Gastrocnemius medialis (tissue), 4 donors: ENCODE results near the gene WWOX. TPM values are rescaled to one million over a fixed set of nuclear protein-coding genes. Genes with fewer than 3 reads are reported as not detected.

ENCODE experiments used
- ATAC-seq, 2 donors: fragments of 150-250 bp; one replicate each; pipeline ENCODE4 v1.9.1; 2016
- DNase-seq, 2 donors: peaks; one replicate each; pipeline ENCODE4 v3.0.0-alpha.2; 2019
- H3K27ac ChIP-seq, 4 donors: fragments of 200-600 bp; sonication (generic); 1 replicate in 1 of 4; 2 replicates in 3 of 4; pipeline ENCODE4 v1.5.1; 2016 to 2018; ENCODE audit warnings: mild to moderate bottlenecking in 2 of 4, moderate library complexity in 1 of 4
- H3K27me3 ChIP-seq, 3 donors: fragments of 200-600 bp; sonication (generic) in 2 of 3; 1 replicate in 1 of 3; 2 replicates in 2 of 3; pipeline versions ENCODE4 v1.5.1 to v1.6.0; 2016 to 2019; ENCODE audit warnings: mild to moderate bottlenecking in 1 of 3, moderate library complexity in 1 of 3
- H3K36me3 ChIP-seq, 2 donors: fragments of 200-600 bp; sonication (generic) in 1 of 2; one replicate each; pipeline ENCODE4 v1.5.1; 2017 to 2018
- H3K4me1 ChIP-seq, 2 donors: fragments of 200-600 bp; sonication (generic) in 1 of 2; one replicate each; pipeline ENCODE4 v1.5.1; 2016 to 2017; ENCODE audit warnings: mild to moderate bottlenecking in 2 of 2
- H3K4me3 ChIP-seq, 4 donors: fragments of 200-600 bp; sonication (generic) in 3 of 4; 1 replicate in 1 of 4; 2 replicates in 3 of 4; pipeline ENCODE4 v1.5.1; 2016 to 2019; ENCODE audit warnings: mild to moderate bottlenecking in 2 of 4
- H3K9me3 ChIP-seq, 3 donors: fragments of 200-600 bp; sonication (generic) in 2 of 3; 1 replicate in 1 of 3; 2 replicates in 2 of 3; pipeline ENCODE4 v1.5.1; 2016 to 2019
- CTCF ChIP-seq, 5 experiments: fragments of 450-650 bp in 3 of 5; fragments of 200-600 bp in 2 of 5; sonication (generic) in 2 of 5; IDR thresholded peaks in 4 of 5; conservative IDR thresholded peaks in 1 of 5; 1 replicate in 4 of 5; 2 replicates in 1 of 5; pipeline ENCODE4 v1.5.1; 2016 to 2019; ENCODE audit warnings: antibody characterized with exemption in 5 of 5, mild to moderate bottlenecking in 3 of 5, moderate library complexity in 3 of 5
- POLR2A ChIP-seq, 2 donors: fragments of 450-650 bp; IDR thresholded peaks; one replicate each; pipeline ENCODE4 v1.6.1; 2017; ENCODE audit warnings: antibody characterized with exemption in 2 of 2, mild to moderate bottlenecking in 2 of 2, moderate library complexity in 2 of 2
- in situ Hi-C, 4 donors: fragments of 200-750 bp; cut with MboI; loops; one replicate each; pipeline versions ENCODE4 v1.15.0 to v1.8.0; 2017; ENCODE audit warnings: low sequenced_read_pairs in 4 of 4
- intact Hi-C: fragments of 100-400 bp; cut with DNase I; formaldehyde crosslinking; loops from one replicate; pipeline ENCODE4 v1.15.1; 2023; ENCODE audit warnings: low total_unique reads
- total RNA-seq, 4 donors: library from RNA; depleted of rRNA; stranded (reverse); fragments of >200 nt; gene quantifications; one replicate each; pipeline versions ENCODE4 v1.1.0 to v1.2.3, GENCODE V29; 2016

WWOX gene
- total RNA-seq, 4 donors from 2014 or later: 3.3 to 13.0 (median 6.0) TPM

GRCh38 chr16:79194291-79194690, 1094.8 kb downstream of the WWOX start:
- Histone ChIP-seq H3K9me3 (no peaks in the 10 kb centered on the region), H3K36me3 (no peaks in the 10 kb centered on the region), H3K4me1 (no peaks in the 10 kb centered on the region), H3K4me3 (no peak overlapping the region), H3K27ac (no peak overlapping the region), H3K27me3 (no peaks in the 10 kb centered on the region)
- in situ Hi-C loops (no loop called here), intact Hi-C loops (no loop called here)
- TF ChIP-seq CTCF (IDR thresholded peaks at IDR 0.05 in 4 of 5, conservative IDR thresholded peaks at IDR 0.05 in 1 of 5) (no peak), POLR2A (IDR thresholded peaks at IDR 0.05) (no peak)
- ATAC-seq (no peak), DNase-seq (no peak)

- DNase-seq (no peak), ATAC-seq (no peak)
- intact Hi-C loops: no loop called here
- Histone ChIP-seq H3K36me3 (no peaks in the 10 kb centered on the region), H3K27ac (no peak overlapping the region), H3K9me3 (no peaks in the 10 kb centered on the region), H3K27me3 (no peaks in the 10 kb centered on the region), H3K4me1 (no peaks in the 10 kb centered on the region), H3K4me3 (no peak overlapping the region)
- TF ChIP-seq POLR2A (IDR thresholded peaks at IDR 0.05): no peak
- TF ChIP-seq CTCF (IDR thresholded peaks at IDR 0.05 in 4 of 5, conservative IDR thresholded peaks at IDR 0.05 in 1 of 5): no peak
- in situ Hi-C loops: no loop called here
These were observed 1096.5 kb downstream of the WWOX start for GRCh38 chr16:79195938-79196337.

GRCh38 chr16:79201436-79201835, 1102.0 kb downstream of the WWOX start:
- intact Hi-C loops: no loop called here
- no peaks in the 10 kb centered on the region for H3K9me3 ChIP-seq
- TF ChIP-seq CTCF (IDR thresholded peaks at IDR 0.05 in 4 of 5, conservative IDR thresholded peaks at IDR 0.05 in 1 of 5) (no peak), POLR2A (IDR thresholded peaks at IDR 0.05) (no peak)
- H3K4me3 ChIP-seq: no peak overlapping the region
- ATAC-seq (no peak), DNase-seq (no peak)
- in situ Hi-C loops: no loop called here
- H3K4me1 ChIP-seq: no peaks in the 10 kb centered on the region
- no peaks in the 10 kb centered on the region for H3K27me3 ChIP-seq
- no peak overlapping the region for H3K27ac ChIP-seq
- no peaks in the 10 kb centered on the region for H3K36me3 ChIP-seq

- Histone ChIP-seq H3K4me1 (no peaks in the 10 kb centered on the region), H3K9me3 (no peaks in the 10 kb centered on the region), H3K27ac (no peak overlapping the region), H3K4me3 (no peak overlapping the region), H3K27me3 (no peaks in the 10 kb centered on the region), H3K36me3 (no peaks in the 10 kb centered on the region)
- ATAC-seq (no peak), DNase-seq (no peak)
- TF ChIP-seq CTCF (IDR thresholded peaks at IDR 0.05 in 4 of 5, conservative IDR thresholded peaks at IDR 0.05 in 1 of 5) (no peak), POLR2A (IDR thresholded peaks at IDR 0.05) (no peak)
- intact Hi-C loops (no loop called here), in situ Hi-C loops (no loop called here)
These were observed 1103.5 kb downstream of the WWOX start for GRCh38 chr16:79202977-79203376.

GRCh38 chr16:79204486-79204885, 1105.0 kb downstream of the WWOX start:
- TF ChIP-seq POLR2A (IDR thresholded peaks at IDR 0.05) (no peak), CTCF (IDR thresholded peaks at IDR 0.05 in 4 of 5, conservative IDR thresholded peaks at IDR 0.05 in 1 of 5) (no peak)
- no peaks in the 10 kb centered on the region for H3K27me3 ChIP-seq
- no peaks in the 10 kb centered on the region for H3K9me3 ChIP-seq
- H3K27ac ChIP-seq: no peak overlapping the region
- no peaks in the 10 kb centered on the region for H3K36me3 ChIP-seq
- in situ Hi-C loops (no loop called here), intact Hi-C loops (no loop called here)
- H3K4me3 ChIP-seq: no peak overlapping the region
- no peaks in the 10 kb centered on the region for H3K4me1 ChIP-seq
- DNase-seq (no peak), ATAC-seq (no peak)
